ENCODE measurements around the gene ATP2B3. TPM values are rescaled to one million over a fixed set of nuclear protein-coding genes. Genes with fewer than 3 reads are reported as not detected.

ATP2B3 gene
- total RNA-seq, 1 donor from 2014 or later = 0.43 TPM

GRCh38 chrX:153473126-153473525 is 44.3 kb upstream of the ATP2B3 start:
- Mint-ChIP-seq H3K27ac (no peak overlapping the region), H3K4me3 (peak overlapping the region; percentile 20), H3K27me3 (no peaks in the 10 kb centered on the region), H3K4me1 (ENCODE audit: unreplicated experiment) (peaks cover 4% of the 10 kb centered on the region), H3K36me3 (no peaks in the 10 kb centered on the region), H3K9me3 (no peaks in the 10 kb centered on the region)
- TF ChIP-seq CTCF (conservative IDR thresholded peaks at IDR 0.05) = no peak
- no peak for DNase-seq (ENCODE audit: extremely low spot score, unreplicated experiment)

- Mint-ChIP-seq H3K4me1 (ENCODE audit: unreplicated experiment) (peaks cover 4% of the 10 kb centered on the region), H3K27me3 (no peaks in the 10 kb centered on the region), H3K36me3 (no peaks in the 10 kb centered on the region), H3K9me3 (no peaks in the 10 kb centered on the region), H3K27ac (no peak overlapping the region), H3K4me3 (no peak overlapping the region)
- no peak for TF ChIP-seq CTCF (conservative IDR thresholded peaks at IDR 0.05)
- no peak for DNase-seq (ENCODE audit: extremely low spot score, unreplicated experiment)
Measured at GRCh38 chrX:153474266-153474665, 43.2 kb upstream of the ATP2B3 start.

GRCh38 chrX:153474718-153475117 is 42.7 kb upstream of the ATP2B3 start:
- DNase-seq (ENCODE audit: extremely low spot score, unreplicated experiment) = no peak
- peaks cover 4% of the 10 kb centered on the region for H3K4me1 Mint-ChIP-seq (ENCODE audit: unreplicated experiment)
- H3K27ac Mint-ChIP-seq = no peak overlapping the region
- H3K27me3 Mint-ChIP-seq = no peaks in the 10 kb centered on the region
- no peak for TF ChIP-seq CTCF (conservative IDR thresholded peaks at IDR 0.05)
- H3K9me3 Mint-ChIP-seq = no peaks in the 10 kb centered on the region
- H3K36me3 Mint-ChIP-seq = no peaks in the 10 kb centered on the region
- no peak overlapping the region for H3K4me3 Mint-ChIP-seq

- no peaks in the 10 kb centered on the region for H3K36me3 Mint-ChIP-seq
- peaks cover 4% of the 10 kb centered on the region for H3K4me1 Mint-ChIP-seq (ENCODE audit: unreplicated experiment)
- no peak for TF ChIP-seq CTCF (conservative IDR thresholded peaks at IDR 0.05)
- H3K27me3 Mint-ChIP-seq = no peaks in the 10 kb centered on the region
- peak overlapping the region; percentile 97 for H3K27ac Mint-ChIP-seq
- no peak overlapping the region for H3K4me3 Mint-ChIP-seq
- DNase-seq (ENCODE audit: extremely low spot score, unreplicated experiment) = no peak
- no peaks in the 10 kb centered on the region for H3K9me3 Mint-ChIP-seq
Measured at GRCh38 chrX:153475271-153475670, 42.2 kb upstream of the ATP2B3 start.

- Mint-ChIP-seq H3K4me1 (ENCODE audit: unreplicated experiment) (peaks cover 4% of the 10 kb centered on the region), H3K27me3 (no peaks in the 10 kb centered on the region), H3K27ac (peak overlapping the region; percentile 97), H3K4me3 (peak overlapping the region; percentile 82), H3K36me3 (no peaks in the 10 kb centered on the region), H3K9me3 (no peaks in the 10 kb centered on the region)
- no peak for DNase-seq (ENCODE audit: extremely low spot score, unreplicated experiment)
- TF ChIP-seq CTCF (conservative IDR thresholded peaks at IDR 0.05) = no peak
Measured at GRCh38 chrX:153475751-153476281, 41.6 kb upstream of the ATP2B3 start.
